IPS DF 4.7 (cell line): ENCODE results near the gene ADPRH.
"Not testable (repeated sequence)": the region's sequence is repeated elsewhere in the genome, so short reads cannot be mapped to it uniquely, and the experiment has no call there.

Experiments
- DNase-seq: peaks from one replicate; pipeline ENCODE4 v3.0.0-alpha.2; 2013; ENCODE audit warnings: low spot score; ENCODE audit errors: extremely low read depth

The ADPRH gene

DNA sequence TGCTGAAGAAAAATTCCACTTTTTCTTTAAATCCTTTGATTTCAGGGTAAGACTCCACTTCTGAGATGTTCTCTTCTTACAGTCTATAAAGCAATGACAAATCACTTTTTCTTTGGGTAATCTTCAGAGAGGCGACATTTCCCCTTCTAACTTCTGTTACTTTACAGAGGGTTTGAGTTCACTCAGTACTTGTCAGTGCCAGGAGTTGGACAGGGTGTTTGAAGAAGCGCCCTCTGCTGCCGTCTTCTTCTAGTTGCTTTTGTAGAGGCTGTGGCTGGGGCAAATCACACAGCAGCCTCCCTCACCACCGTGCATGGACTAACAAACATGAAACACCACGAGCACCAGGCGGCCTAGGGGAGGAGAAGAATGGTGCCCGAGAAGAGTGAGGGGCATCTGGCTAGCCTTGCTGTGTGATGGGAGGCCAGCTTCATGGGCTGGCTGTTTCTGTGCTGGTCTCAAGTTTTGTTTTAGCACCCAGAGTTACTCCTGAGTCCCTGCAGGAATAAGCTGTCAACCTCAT, 19.8 kb upstream of the ADPRH start, which contains the start of gene CD80:
Gene CD80 (minus strand): TSS at position 174 of the 523 bp plus-strand sequence. CDS start 1,886 bp downstream, outside the sequence.
- peak; percentile 44 for DNase-seq

DNA sequence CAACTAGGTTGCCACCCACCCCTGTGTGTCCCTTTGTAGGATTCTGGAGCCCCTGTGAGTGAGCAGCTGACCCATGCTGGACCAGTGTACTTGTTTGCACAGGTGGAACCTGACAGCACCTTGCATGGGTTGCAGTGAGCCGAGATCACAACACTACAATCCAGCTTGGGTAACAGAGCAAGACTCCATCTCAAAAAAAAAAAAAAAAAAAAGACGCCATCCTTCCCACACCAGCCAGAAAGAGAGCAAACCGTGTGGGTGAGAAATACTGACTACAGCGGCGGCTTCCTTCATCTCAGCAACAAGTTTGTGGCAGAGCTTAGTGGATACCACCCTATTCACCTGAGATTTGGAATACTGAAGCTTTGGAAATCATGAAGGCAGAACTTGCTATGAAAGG, 19.1 kb upstream of the ADPRH start:
- no peak for DNase-seq

DNA sequence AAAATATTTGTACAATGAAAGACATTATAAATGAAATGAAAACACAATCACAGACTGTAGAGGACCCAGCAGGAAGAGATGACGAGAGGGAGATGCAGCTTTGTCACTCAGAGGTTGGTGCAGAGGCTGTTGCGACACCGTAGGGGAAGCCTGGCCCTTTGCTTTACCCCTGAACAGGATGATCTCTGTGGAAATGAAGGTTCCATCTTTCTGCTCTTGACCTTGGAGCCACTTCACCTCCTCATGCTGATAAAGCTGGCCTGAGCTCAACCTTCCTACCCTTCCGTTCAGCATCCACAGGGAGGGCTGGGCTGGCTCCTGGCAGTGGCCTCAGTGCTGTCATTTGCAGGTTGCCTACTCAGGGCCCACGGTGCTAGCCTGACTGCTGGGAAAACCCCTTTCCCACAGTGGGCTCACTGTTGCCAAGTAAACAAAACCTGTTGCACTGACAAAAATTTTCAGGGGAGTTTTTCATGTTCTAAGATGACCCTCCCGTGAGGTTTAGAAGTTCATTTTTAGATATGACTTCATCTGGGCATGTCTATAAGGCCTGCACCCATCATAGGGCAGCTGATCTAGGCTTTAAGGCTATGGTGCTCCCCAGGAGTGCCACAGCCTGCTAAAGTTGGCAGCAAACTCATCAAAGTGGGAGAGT, 16.9 kb upstream of the ADPRH start:
- DNase-seq: no peak

DNA sequence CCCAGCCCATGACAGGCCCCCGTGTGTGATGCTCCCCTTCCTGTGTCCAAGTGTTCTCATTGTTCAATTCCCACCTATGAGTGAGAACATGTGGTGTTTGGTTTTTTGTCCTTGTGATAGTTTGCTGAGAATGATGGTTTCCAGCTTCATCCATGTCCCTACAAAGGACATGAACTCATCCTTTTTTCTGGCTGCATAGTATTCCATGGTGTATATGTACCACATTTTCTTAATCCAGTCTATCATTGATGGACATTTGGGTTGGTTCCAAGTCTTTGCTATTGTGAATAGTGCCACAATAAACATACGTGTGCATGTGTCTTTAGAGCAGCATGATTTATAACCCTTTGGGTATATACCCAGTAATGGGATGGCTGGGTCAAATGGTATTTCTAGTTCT, 16.0 kb upstream of the ADPRH start:
- not testable (repeated sequence) for DNase-seq

DNA sequence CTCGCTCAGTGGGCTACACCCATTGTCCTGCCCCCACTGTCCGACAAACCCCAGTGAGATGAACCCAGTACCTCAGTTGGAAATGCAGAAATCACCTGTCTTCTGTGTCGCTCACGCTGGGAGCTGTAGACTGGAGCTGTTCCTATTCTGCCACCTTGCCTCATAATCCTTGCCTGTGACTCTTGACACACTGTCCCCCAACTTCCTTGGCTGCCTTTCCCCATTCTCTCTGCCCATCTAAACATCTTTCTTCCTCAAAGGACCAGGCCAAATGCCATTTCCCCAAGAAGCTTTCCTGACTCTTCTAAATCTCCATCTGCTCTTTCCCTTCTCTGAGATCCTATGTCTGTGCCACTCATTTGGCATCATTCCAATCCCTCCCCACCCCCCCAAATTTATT, 10.1 kb upstream of the ADPRH start:
- DNase-seq: no peak

DNA sequence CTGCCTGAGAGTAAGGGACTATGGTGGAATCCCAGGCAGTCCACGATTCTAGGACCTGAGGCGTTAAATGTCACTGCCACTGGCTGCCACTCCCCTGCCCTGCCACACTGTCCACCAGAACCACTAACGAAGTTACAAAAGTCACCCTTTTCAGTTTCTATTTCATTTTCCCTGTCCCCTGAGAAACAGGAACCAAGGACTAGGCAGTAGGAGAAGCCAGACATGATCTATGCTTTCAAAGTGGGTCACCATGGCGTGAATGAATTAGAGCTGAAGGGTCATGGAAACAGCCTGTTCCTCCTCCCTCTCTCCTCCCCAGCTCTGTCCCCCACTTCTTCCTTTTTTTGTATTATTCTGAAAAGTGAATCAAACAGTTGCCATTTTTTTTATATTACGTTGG, 9.1 kb upstream of the ADPRH start:
- no peak for DNase-seq

DNA sequence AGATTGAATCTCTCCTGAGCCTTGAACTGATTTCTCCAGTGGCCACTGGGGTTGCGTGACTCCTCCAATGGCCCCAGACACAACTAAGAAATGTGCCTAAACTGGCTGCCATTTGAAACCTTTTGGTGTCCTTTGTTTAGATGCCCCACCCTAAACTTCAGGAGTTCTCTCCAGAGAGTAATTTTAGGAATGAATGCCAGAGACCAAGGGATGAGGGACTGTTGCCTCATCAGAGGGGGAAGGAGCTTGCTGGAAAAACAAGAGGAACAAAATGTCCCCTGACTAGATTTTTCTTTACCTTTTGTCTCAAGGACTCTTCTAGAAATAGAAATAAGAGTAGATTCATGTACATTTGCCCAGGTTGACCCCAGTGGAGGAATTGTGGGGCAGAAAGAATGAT, 8.1 kb upstream of the ADPRH start:
- DNase-seq: no peak

GRCh38 chr3:119571688-119572087, 7.6 kb upstream of the ADPRH start:
- DNase-seq: no peak

DNA sequence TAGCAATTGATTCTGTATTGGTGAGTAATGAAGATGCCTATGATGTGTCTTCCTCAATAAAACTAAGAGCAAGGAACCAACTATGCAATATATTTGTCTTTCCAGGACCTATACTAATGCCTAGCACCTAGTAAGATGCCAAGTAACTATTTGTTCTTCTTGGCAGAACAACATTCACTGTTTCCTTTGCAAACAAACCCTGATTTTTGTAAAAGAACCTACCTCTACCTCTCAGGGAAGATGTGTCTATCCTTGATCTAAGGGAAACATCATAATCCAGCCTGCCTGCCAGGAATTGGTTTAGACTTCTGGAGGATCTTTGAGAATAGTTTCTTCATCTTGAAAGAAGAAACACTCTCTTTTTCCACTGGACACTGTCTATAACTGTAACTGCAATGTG, 3.8 kb upstream of the ADPRH start:
- no peak for DNase-seq

DNA sequence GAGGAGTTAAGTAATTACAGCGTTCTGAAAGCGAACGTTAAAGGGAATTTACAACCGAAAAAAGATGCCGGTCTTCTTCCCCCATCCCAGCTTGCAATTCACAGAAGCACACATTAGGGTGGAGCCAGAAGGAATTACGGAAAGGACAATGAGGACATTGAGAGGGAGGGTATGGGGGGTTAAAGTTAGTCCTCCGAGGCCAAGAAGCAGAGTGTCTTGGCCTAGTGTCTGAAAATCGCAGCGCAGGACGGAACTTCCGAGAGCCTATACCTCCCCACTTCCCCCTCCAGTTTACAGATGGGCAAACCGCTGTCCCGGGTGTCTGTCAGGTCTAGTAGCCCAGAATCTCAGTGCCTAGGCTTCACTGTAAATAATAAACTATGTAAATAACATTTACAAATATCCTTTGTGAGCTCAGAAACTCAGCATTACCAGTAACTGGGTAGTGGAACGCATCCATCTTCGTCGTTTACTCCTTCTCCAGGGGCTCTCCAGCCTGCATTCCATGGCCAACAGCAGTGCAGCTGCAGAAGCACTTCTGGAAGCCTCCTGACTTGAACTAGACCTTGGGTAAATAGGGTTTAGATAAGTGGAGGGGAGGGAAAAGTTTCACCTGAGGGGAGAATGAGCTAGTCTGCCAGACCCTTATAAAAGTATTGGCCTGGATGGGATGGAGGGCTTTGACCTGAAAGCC, 922 bp downstream of the ADPRH start:
- DNase-seq: no peak

GRCh38 chr3:119582178-119582577, 2.9 kb downstream of the ADPRH start:
- DNase-seq: no peak

DNA sequence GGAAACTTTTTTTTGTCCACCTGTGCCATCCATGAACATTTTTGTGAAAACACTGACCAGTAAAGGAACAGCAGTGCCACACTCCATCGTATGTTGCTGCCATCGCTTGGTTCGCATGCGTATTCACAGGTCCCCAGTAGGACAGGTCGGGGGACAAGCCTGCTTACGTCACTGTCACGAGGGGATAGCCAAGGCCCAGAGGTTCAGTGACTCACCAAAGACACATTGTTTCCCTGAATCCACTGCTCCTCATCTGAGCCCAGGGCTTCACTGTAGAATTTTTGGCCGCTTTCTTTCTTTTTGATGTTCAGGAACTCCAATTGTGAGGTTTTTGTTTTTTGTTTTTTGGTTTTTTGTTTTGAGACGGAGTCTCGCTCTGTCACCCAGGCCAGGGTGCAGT, 5.9 kb downstream of the ADPRH start:
- no peak for DNase-seq

DNA sequence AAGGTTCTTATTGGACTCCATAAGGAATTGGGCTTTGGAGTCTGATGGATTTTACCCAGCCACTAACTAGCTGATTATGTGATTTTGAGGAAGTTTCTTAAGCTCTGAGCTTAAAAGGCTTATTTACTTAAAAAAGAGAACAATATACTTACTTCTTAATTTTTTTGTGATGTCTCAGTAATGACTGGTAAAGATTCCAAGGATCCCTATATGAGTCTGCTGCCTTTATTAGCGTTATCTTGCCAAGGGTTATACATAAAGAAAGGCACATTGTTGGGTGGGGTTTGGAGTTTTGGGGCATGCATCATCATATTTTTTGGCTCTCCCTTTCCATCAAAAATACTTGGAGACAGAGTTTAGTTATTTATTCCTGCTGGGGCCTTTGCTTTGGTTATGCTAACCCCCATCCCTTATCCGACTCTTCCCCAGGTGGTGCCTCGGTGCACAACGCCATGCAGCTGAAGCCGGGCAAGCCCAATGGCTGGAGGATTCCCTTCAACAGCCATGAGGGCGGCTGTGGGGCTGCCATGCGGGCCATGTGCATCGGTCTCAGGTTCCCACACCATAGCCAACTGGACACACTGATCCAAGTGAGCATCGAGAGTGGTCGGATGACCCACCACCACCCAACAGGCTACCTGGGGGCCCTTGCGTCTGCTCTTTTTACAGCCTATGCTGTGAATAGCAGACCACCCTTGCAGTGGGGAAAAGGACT, 6.7 kb downstream of the ADPRH start:
- DNase-seq: no peak

- no peak for DNase-seq
Measured at GRCh38 chr3:119586733-119587172, 7.5 kb downstream of the ADPRH start.

DNA sequence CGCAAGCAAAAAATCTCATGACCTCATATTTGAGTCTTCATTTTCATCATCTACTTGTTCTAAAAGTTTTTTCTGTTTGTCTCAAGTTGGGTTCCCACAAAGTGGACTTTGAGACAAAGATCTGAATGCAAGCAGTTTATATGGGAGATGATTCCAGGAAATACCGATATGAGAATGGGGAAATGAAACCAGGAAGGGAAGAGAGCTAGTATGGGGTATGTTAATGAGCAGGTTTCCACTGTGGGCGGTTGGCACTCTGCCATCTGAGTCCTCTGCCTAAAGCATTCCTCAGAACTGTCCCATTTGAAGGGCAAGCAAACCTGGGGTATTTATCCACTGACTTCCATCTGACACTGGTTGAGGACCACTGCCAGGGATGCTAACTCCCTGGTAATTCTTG, 8.8 kb downstream of the ADPRH start:
- DNase-seq: no peak

DNA sequence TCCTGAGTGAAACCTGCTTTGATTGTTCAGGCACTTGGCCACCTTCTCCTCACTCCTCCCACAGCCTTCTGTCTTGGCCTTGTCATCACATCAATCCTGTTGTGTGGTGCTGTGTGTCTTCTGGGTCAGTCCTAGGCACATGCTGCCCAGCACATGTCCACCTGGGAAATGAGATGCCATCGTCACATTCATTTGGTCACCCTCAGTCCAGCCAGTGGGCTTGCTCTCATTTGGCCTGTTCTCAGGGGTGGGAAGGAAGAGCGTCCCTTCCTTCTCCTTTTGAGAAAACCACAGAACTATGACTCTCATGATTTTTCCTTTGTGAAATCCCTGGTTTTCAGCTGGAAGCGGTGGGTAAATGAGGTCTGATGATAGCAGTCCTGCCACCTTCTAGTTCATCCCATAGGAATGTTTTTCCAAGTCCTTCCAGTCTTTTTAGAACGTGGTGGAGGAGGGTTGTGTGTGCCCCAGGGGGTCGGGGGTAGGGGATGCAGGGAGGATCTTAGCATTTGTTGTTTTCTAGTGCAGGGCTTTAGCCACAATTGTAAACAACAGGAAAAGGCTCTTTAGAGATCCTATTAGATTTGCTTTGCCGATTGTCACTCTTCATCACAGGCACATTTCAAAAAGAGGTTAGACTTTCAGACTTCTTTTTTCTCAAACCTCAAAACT, 9.9 kb downstream of the ADPRH start:
- no peak for DNase-seq

DNA sequence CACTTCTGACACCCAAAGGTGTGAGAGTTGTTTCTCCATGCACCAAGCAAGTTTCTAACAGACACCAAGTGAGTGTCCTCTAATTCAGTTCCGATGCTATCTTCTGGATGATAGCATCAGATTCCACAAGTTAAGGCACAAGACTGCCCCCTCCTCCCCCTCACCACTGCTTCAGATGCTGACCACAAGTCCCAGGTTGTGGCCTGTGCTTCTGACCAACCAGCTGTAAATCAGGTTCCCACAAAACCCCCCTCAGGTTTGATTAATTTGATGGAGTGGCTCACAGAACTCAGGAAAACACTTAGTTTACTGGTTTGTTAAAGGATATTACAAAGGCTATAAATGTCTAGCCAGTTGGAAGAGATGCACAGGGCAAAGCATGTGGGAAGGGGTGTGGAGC, 11.4 kb downstream of the ADPRH start:
- DNase-seq: no peak

GRCh38 chr3:119592861-119593260, 13.6 kb downstream of the ADPRH start:
- no peak for DNase-seq

- no peak for DNase-seq
Measured at GRCh38 chr3:119594066-119594465, 14.8 kb downstream of the ADPRH start.

- not testable (repeated sequence) for DNase-seq
Measured at GRCh38 chr3:119594929-119595328, 15.6 kb downstream of the ADPRH start.

DNA sequence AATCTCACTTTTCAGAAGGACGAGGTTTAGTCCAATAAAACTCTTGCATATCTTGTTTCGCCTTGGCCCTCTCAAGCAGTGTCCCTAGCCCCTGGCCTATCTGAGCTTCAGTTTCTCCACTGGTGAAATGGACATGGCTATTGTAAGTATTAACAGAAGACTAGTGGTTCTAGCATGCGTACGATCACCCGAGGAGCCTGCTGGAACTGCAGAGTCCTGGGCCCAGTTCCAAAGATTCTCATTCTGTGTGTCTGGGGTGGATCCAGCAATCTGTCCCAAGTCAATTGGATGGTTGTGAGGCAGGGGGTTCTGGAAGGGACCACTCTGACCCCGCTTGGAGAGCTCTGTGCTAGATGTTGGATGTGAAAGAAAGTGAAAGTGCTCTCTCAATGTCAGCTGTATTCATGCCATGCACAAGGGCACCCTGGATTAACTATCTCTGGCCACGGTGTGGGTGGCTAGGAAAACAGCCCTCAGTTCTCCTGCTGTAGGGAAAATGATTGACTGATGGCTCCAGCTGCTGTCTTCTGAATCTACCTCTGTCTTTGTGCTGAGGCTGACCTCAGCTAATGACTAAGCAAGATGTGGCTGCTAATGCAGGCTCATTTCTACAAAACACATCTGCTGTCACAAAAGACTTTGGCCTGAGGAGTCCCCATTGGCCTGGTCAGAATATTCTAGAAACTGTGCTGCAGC, 16.5 kb downstream of the ADPRH start:
- no peak for DNase-seq
